Spleen (tissue), 7 donors: ENCODE data around the gene DUSP22.

ENCODE experiments used
- CTCF ChIP-seq, 11 experiments: fragments of 200-600 bp in 7 of 11; fragments of 450-650 bp in 4 of 11; sonication (generic) in 4 of 11; IDR thresholded peaks in 8 of 11; conservative IDR thresholded peaks in 3 of 11; 1 replicate in 7 of 11; 2 replicates in 4 of 11; pipeline versions ENCODE4 v1.4.0 to v1.8.0; 2016 to 2021; ENCODE audit warnings: antibody characterized with exemption in 11 of 11, inconsistent platforms in 4 of 11, mild to moderate bottlenecking in 1 of 11
- POLR2A ChIP-seq, 3 donors: fragments of 450-650 bp; IDR thresholded peaks; one replicate each; pipeline ENCODE4 v1.5.1; 2017; ENCODE audit warnings: antibody characterized with exemption in 3 of 3, mild to moderate bottlenecking in 1 of 3
- donor health status: DM: no; HTN: no; CAD: no; lungs with moderate emphysema.
- donor health status: DM: no; HTN: no; CAD: no.
- donor health status: DM: no; HTN: no; CAD: no.

- TF ChIP-seq CTCF (IDR thresholded peaks at IDR 0.05 in 8 of 11, conservative IDR thresholded peaks at IDR 0.05 in 3 of 11) (no peak), POLR2A (IDR thresholded peaks at IDR 0.05) (no peak)
Measured at GRCh38 chr6:317060-317447, 24.8 kb downstream of the DUSP22 start.
